Stomach (tissue), 4 donors: ENCODE results near the gene PLEKHG4.

Experiments used
- EP300 ChIP-seq: sonication (generic); formaldehyde crosslinking; IDR thresholded peaks from one replicate; pipeline ENCODE4 v1.6.1; 2017; ENCODE audit warnings: antibody characterized with exemption
- POLR2A ChIP-seq, 4 donors: fragments of 450-650 bp; IDR thresholded peaks; one replicate each; pipeline ENCODE4 v1.6.1; 2016; ENCODE audit warnings: antibody characterized with exemption in 4 of 4, control low read depth in 2 of 4, mild to moderate bottlenecking in 1 of 4, moderate library complexity in 1 of 4
- POLR2AphosphoS5 ChIP-seq, 3 donors: sonication (generic); formaldehyde crosslinking; IDR thresholded peaks; one replicate each; pipeline ENCODE4 v1.6.1; 2016; ENCODE audit warnings: antibody characterized with exemption in 3 of 3
- TF ChIP-seq, protein P1 (sequence below), 7 experiments: fragments of 450-650 bp in 4 of 7; fragments of 200-600 bp in 3 of 7; sonication (generic) in 3 of 7; IDR thresholded peaks; one replicate each; pipeline ENCODE4 v1.5.1; 2016 to 2019; ENCODE audit warnings: antibody characterized with exemption in 7 of 7, control low read depth in 2 of 7, mild to moderate bottlenecking in 1 of 7

GRCh38 chr16:67283039-67283825 is 3.9 kb downstream of the PLEKHG4 start:
- TF ChIP-seq, protein P1, sequence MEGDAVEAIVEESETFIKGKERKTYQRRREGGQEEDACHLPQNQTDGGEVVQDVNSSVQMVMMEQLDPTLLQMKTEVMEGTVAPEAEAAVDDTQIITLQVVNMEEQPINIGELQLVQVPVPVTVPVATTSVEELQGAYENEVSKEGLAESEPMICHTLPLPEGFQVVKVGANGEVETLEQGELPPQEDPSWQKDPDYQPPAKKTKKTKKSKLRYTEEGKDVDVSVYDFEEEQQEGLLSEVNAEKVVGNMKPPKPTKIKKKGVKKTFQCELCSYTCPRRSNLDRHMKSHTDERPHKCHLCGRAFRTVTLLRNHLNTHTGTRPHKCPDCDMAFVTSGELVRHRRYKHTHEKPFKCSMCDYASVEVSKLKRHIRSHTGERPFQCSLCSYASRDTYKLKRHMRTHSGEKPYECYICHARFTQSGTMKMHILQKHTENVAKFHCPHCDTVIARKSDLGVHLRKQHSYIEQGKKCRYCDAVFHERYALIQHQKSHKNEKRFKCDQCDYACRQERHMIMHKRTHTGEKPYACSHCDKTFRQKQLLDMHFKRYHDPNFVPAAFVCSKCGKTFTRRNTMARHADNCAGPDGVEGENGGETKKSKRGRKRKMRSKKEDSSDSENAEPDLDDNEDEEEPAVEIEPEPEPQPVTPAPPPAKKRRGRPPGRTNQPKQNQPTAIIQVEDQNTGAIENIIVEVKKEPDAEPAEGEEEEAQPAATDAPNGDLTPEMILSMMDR (IDR thresholded peaks at IDR 0.05) = no peak
- no peak for TF ChIP-seq POLR2A (IDR thresholded peaks at IDR 0.05)
- no peak for TF ChIP-seq EP300
- TF ChIP-seq POLR2AphosphoS5 (IDR thresholded peaks at IDR 0.05) = no peak
